Measurements from ENCODE around the gene RAB11A.

DNA sequence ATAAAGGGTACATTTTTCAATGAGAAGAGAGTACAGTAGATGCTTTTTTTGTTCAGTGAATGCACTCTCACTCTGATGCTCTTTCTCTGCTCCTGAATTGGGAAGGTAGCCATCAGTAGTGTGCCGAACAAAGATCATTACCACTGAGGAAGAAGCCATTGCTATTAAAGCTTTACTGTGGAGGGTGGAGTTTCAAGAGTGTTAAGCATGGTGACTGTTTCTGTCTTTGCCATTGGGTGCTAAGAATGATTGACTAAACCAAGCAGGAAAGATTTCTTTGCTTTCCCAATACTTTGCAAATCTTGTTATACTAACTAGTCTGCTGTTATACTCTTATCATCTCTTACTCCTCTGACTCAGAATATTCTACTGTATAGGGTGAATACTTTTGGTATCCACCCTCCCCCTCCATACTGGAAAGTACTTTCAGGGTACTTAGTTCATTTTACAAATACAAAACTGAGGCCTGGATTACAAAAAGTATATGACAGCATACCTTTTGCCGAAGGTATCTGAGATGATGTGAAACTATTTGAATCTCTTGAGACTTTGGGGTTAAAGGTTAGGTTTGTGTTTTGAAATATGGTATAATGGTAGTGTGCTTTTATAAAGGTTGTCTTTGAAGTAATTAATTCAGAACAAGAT is 1.7 kb downstream of the RAB11A start:
- TF ChIP-seq, protein P1, sequence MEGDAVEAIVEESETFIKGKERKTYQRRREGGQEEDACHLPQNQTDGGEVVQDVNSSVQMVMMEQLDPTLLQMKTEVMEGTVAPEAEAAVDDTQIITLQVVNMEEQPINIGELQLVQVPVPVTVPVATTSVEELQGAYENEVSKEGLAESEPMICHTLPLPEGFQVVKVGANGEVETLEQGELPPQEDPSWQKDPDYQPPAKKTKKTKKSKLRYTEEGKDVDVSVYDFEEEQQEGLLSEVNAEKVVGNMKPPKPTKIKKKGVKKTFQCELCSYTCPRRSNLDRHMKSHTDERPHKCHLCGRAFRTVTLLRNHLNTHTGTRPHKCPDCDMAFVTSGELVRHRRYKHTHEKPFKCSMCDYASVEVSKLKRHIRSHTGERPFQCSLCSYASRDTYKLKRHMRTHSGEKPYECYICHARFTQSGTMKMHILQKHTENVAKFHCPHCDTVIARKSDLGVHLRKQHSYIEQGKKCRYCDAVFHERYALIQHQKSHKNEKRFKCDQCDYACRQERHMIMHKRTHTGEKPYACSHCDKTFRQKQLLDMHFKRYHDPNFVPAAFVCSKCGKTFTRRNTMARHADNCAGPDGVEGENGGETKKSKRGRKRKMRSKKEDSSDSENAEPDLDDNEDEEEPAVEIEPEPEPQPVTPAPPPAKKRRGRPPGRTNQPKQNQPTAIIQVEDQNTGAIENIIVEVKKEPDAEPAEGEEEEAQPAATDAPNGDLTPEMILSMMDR (conservative IDR thresholded peaks at IDR 0.05; ENCODE audit: low read length), result no peak
- TF ChIP-seq EZH2phosphoT487 (IDR thresholded peaks at IDR 0.05; ENCODE audit: borderline replicate concordance), result no peak
